GM12801 (cell line): ENCODE results near the gene ENTREP1.

Experiments used
- CTCF ChIP-seq: IDR thresholded peaks from one replicate; pipeline ENCODE4 v1.5.1; 2011; ENCODE audit warnings: control low read depth; ENCODE audit not compliant: insufficient read length; ENCODE audit errors: extremely low read depth

ENTREP1 gene

GRCh38 chr9:69428017-69428785 is 103.2 kb downstream of the ENTREP1 start:
- TF ChIP-seq CTCF: no peak

- no peak for TF ChIP-seq CTCF
Measured at GRCh38 chr9:69429281-69429680, 104.3 kb downstream of the ENTREP1 start.

- no peak for TF ChIP-seq CTCF
Measured at GRCh38 chr9:69430206-69430605, 105.2 kb downstream of the ENTREP1 start.

GRCh38 chr9:69431203-69431602 is 106.2 kb downstream of the ENTREP1 start:
- no peak for TF ChIP-seq CTCF

GRCh38 chr9:69431777-69432176 is 106.8 kb downstream of the ENTREP1 start:
- no peak for TF ChIP-seq CTCF

GRCh38 chr9:69432623-69433022 is 107.6 kb downstream of the ENTREP1 start:
- TF ChIP-seq CTCF: no peak

GRCh38 chr9:69433392-69433791 is 108.4 kb downstream of the ENTREP1 start:
- no peak for TF ChIP-seq CTCF
